NCI-H187 (cell line): ENCODE data around the gene TMEM145.
"Not testable (repeated sequence)": the region's sequence is repeated elsewhere in the genome, so short reads cannot be mapped to it uniquely, and the experiment has no call there.

Source experiments
- DNase-seq, 2 experiments: peaks; one replicate each; lab custom pipeline; 2025; lab: John Stamatoyannopoulos, UW

Gene TMEM145

DNA sequence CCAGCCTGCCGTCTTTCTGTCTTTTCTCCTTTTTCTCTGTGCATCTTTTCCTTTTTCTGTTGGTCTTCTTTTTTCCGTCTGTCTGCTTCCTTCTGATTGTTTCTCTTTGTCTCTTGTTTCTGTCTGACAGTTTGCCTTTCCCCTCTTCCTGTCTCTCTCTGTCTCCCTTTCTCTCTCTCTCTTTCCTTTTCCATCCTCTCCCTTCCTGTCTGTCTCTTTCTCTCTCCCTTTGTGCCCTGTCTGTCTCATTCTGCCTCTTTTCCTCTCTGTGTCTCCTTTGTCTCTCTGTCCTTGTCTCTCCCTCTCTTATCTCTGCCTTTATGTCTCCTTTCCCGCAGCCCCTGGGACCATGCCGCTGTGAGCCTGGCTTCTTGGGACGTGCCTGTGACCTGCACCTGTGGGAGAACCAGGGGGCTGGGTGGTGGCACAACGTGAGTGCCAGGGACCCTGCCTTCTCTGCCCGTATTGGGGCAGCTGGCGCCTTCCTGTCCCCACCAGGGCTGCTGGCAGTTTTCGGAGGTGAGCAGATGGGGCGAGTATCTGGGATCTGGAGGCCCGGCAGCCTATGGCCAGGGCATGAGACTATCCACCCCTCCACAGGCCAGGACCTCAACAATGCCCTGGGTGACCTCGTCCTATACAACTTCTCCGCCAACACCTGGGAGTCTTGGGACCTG lies 21.7 kb downstream of the TMEM145 start:
- no peak for DNase-seq

DNA sequence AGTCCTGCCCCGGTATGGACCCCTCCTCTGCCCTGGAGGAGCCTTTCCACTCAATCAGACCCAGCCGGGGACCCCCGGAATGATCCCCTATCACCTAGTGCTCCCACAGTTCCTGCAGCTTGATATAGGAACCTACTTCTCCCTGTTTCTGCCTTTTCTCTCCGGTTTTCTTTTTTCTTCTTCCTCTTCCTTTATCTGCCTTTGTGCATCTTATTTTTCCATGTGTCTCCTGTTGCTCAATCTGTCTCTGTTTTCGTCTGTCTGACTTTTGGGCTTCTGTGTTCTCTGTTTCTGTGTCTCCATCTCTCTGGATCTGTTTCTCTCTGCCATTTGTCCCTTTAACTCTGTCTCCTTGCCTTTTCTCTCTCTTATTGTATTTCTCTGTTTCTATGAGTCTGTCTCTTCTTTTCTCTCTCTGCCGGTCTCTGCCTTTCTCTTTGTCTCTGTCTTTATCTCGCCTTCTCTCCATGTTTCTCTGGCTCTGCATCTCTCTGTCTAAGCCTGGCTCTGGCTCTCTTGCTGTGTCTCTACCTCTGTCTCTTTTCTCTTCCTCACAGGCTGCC lies 22.3 kb downstream of the TMEM145 start:
- no peak for DNase-seq

DNA sequence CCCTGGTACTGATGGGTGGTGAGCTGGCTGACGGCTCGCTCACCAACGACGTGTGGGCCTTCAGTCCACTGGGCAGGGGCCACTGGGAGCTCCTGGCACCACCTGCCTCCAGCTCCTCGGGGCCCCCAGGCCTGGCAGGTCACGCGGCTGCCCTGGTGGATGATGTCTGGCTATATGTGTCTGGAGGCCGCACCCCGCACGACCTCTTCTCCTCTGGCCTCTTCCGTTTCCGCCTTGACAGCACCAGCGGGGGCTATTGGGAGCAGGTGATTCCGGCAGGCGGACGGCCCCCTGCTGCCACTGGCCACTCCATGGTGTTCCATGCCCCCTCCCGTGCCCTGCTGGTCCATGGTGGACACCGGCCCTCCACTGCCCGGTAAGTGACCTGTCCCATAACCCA lies 22.9 kb downstream of the TMEM145 start:
- DNase-seq, result no peak

DNA sequence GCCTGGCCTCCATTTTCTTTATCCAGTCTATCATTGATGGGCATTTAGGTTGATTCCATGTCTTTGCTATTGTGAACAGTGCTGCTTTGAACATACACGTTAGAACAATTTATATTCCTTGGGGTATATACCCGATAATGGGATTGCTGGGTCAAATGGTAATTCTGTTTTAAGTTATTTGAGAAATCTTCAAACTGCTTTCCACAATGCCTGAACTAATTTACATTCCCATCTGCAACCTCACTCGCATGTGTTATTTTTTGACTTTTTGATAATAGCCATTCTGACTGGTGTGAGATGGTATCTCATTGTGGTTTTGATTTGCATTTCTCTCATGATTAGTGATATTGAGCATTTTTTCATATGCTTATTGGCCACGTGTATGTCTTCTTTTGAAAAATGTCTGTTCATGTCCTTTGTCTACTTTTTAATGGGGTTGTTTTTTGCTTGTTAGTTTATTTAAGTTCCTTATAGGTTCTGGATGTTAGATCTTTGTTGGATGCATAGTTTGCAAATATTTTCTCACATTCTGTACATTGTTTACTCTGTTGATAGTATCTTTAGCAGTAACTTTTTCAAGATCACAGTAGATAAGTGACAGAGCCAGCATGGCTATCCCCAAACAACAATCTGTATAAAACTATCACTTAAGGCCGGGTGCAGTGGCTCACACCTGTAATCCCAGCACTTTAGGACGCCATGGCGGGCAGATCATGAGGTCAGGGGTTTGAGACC lies 26.2 kb downstream of the TMEM145 start:
- not testable (repeated sequence) for DNase-seq

DNA sequence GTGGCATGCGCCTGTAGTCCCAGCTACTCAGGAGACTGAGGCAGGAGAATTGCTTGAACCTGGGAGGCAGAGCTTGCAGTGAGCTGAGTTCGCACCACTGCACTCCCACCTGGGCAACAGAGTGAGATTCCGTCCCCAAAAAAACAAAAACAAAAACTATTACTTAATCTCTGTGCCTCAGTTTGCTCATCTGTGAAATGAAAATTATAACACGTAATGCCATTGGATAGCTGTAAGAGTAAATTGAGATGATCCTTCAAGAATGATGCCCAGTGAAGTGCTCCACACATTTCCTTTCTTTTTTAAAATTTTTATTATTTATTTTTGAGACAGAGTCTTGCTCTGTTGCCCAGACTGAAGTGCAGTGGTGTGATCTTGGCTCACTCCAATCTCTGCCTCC lies 26.8 kb downstream of the TMEM145 start:
- DNase-seq, result not testable (repeated sequence)

DNA sequence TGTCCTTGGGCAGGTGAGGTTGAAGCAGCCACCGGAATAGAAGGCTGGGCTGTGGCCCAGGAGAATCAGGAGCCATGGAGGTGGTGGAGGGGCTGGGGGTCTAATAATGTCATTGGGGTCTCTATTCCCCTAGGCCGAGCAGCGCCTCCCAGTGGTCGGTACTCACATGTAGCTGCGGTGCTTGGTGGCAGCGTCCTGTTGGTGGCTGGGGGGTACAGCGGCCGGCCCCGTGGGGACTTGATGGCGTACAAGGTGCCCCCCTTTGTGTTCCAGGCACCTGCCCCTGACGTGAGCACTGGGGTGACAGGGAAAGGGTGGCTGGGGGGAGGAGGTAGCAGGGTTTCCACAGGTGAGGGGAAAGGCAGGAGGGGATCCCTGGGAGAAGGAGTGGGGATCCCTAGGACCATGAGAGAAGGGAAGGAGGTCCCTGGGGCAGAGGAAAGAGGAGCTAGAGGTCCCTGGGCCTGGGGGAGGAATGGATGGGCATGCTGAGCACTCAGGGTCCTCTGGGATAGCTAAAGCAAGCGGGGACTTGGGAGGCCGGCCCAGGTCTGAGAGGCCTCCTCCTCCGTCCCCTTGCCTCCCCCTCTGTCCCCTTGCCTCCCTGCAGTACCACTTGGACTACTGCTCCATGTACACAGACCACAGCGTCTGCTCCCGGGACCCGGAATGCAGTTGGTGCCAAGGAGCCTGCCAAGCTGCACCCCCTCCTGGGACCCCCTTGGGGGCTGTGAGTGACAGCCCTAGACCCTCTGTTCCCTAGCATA lies 30.4 kb downstream of the TMEM145 start:
- DNase-seq, result no peak

DNA sequence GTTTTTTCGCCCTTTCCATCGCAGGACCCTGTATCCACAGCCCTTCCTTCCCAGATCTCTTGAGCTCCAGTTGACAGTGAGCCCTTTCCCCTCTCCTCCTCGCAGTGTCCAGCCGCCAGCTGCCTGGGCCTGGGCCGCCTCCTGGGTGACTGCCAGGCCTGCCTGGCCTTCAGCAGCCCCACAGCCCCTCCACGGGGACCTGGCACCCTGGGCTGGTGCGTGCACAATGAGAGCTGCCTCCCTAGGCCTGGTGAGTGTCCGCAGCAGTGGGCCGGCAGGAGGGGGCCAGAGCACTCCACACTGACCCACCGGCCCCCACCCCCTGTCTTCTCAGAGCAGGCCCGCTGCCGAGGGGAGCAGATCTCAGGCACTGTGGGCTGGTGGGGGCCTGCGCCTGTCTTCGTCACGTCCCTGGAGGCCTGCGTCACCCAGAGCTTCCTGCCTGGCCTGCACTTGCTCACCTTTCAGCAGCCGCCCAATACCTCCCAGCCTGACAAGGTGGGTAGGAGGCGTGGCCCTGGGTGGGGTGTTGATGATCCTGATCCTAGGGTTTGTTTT lies 31.3 kb downstream of the TMEM145 start:
- DNase-seq, result no peak

DNA sequence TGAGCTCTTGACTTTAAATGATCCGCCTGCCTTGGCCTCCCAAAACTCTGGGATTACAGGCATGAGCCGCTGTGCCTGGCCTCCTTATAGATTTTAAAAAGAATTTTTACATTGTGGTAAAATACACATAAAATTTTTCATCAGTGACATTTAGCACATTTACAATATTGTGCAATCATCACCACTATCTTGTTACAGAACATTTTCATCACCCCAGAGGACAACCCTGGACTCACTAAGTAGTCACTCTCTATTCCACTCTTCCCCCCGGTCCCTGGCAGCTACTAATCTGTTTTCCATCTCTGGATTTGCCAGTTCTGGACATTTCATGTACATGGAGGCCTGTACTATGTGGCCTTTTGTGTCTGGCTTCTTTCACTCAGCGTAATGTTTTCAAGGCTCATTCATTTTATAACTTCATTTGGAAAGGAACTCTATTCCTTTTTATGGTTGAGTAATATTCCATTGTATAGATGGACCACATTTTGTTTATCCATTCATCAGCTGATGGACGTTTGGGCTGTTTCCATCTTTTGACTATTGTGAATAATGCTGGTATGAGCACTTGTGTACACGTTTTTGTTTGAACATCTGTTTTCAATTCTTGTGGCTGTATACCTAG lies 32.2 kb downstream of the TMEM145 start:
- no peak for DNase-seq

DNA sequence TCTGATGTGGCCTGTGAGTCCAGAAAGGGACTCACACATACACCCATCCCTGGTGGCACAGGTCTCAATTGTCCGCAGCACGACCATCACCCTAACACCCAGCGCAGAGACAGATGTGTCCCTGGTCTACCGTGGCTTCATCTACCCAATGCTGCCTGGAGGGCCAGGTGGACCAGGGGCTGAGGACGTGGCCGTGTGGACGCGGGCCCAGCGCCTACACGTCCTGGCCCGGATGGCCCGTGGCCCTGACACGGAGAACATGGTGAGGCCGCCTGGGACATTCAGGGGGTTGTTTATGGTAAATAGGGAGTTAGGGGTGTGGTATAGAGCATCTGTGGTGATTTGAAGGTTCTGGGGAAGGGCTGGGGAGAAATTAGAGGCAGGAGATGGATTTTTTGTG lies 35.1 kb downstream of the TMEM145 start:
- DNase-seq, result no peak

DNA sequence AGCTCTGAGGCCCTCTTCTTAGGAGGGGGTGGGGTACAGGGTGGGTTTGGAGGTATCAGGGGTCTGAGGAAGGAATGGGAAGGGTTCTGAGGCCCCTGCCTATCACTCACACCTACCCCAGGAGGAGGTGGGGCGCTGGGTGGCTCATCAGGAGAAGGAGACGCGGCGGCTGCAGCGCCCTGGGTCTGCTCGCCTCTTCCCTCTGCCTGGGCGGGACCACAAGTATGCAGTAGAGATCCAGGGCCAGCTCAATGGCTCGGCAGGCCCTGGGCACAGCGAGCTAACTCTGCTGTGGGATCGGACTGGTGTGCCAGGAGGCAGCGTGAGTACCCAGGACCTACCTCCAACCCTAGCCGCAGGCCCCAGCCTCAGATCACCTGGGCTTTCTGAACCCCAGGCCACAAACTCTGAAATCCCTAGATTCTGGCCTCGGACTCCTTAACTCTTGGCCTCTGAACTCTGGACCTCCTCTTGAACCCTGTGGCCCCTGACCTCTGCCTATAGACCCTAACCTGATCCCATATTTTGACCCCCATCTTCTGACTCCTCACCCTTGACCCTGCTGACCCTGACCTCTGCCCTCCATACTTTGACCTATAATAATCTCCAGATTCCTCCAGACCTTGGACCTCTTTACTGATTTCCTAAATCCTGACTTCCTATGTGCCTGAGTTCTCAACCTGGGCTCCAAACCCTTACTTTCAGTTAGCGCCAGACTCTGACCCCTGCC lies 36.4 kb downstream of the TMEM145 start:
- no peak for DNase-seq

DNA sequence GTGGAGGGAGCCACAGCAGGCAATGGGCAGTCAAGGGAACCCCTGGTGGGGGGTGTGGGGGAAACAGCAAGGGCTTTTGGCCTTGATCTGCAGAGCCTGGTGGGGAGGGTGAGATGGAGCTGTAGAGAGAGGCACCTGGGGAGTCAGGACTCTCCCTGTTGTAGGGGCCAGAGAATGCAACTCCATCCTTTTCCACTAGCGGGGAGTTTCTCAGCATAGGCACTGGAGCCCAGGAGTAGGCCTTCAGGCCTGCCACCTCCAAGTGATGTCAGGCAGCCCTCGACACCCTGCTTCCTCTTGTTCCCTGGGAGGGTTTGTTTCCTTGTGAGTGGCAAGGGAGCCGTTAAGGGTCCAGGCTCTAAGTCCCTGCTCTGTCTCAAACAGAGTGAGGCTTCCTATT lies 37.3 kb downstream of the TMEM145 start:
- DNase-seq, result no peak

DNA sequence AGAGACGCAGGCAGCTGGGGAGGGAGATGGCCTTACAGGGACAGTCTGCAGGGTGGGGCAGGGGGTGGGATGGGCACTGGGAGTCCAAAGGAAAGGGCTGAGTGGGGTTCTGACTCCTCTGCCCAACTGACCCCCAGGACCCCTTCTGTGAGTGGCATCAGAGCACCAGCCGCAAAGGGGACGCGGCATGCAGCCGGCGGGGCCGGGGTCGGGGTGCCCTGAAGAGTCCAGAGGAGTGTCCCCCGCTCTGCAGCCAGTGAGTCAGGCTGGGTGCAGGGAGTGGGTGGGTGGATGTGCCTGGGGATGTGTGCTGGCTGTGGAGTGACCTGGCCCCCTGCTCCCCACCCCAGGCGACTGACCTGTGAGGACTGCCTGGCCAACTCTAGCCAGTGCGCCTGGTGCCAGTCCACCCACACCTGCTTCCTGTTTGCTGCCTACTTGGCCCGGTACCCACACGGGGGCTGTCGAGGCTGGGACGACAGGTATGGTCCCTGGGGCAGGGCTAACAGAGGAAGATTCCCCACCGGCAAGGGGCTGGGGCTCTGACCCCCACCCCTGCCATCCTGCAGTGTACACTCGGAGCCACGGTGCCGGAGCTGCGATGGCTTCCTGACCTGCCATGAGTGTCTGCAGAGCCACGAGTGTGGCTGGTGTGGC lies 38.1 kb downstream of the TMEM145 start:
- no peak for DNase-seq

DNA sequence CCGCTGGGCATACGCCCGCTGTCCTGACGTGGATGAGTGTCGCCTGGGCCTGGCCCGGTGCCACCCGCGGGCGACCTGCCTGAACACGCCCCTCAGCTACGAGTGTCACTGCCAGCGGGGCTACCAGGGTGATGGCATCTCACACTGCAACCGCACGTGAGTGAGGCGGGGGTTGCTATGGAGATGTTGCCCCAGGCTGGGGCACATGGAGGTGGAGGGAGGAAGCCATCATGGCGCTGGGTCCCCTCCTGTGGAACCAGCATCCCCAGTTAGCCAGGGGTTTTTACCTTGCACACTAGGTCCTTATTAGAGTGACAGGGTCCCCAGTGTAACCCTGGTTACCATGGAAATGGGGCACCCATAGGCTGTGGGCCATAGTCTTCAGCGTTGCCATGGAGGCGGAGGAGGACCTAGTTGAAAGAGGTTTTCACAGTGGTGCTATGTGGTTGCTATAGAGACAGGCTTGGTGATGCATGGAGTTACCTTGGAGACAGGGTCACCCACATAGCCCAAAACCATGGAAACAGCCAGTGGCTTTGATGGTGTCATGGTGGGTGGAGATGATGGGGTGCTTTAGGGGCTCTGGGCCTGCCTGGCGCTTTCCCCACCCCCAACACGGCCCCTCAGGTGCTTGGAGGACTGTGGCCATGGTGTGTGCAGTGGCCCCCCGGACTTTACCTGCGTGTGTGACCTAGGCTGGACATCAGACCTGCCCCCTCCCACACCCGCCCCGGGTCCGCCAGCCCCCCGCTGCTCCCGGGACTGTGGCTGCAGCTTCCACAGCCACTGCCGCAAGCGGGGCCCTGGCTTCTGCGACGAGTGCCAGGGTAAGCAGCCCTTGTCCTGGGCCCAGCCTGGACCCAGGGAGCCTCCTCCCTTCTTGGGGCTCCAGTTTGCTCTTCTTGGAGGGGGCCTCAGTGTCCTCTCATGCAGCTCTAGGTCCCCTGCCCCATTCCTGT lies 39.5 kb downstream of the TMEM145 start:
- DNase-seq, result no peak

DNA sequence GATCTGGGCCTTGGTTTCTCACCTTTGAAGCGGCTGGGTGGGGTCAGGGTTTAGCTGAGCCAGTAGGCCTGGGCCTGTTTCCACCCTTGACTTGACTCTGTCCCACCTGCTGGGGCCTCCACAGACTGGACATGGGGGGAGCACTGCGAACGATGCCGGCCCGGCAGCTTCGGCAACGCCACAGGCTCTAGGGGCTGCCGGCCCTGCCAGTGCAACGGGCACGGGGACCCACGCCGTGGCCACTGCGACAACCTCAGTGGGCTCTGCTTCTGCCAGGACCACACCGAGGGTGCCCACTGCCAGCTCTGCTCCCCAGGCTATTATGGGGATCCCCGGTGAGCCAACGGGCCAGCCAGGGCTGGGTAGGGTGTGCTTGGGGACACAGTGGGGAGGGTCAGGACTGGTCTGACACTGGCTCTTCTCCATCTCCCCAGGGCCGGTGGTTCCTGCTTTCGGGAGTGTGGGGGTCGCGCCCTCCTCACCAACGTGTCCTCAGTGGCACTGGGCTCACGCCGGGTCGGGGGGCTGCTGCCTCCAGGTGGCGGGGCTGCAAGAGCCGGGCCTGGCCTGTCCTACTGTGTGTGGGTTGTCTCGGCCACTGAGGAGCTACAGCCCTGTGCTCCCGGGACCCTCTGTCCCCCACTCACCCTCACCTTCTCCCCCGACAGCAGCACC lies 40.4 kb downstream of the TMEM145 start:
- no peak for DNase-seq

DNA sequence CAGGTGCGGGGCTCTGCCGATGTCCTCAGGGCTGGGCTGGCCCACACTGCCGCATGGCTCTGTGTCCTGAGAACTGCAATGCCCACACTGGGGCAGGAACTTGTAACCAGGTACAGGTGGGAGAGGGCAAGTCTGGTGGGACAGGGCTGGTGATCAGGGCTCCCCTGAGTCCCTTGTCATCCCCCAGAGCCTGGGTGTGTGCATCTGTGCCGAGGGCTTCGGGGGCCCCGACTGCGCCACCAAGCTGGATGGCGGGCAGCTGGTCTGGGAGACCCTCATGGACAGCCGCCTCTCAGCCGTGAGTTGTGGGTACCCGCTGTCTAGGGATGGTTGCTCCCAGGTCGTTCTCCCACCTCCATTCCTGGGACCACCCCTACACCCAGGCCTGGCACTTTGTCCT lies 42.8 kb downstream of the TMEM145 start:
- DNase-seq, result no peak

DNA sequence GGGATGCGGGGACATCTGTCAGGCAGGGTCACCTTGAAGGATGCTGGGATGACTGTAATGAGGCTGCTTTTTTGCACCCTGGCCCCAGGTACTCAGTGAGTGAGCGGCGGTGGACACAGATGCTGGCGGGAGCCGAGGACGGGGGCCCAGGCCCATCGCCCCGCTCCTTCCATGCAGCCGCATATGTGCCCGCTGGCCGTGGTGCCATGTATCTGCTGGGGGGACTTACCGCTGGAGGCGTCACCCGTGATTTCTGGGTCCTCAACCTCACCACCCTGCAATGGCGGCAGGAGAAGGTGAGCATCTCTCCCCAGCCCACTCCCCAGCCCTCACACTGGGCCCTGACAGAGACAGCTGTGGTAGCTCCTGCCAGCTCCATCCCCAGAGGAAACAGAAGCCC lies 43.6 kb downstream of the TMEM145 start:
- no peak for DNase-seq

DNA sequence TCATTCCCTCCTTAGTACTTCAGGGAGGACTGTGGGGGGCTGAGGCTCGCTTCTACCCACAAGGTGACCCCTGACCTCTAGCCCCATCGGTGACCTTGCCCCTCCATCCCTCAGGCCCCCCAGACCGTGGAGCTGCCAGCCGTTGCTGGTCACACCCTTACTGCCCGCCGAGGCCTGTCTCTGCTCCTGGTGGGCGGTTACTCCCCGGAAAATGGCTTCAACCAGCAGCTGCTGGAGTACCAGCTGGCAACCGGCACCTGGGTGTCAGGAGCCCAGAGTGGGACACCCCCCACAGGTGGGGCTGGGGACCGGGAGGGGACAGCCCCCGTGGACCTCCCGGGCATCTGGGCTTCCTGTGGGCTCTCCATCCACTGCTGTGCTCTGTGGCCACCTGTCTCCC lies 44.2 kb downstream of the TMEM145 start:
- DNase-seq, result no peak

DNA sequence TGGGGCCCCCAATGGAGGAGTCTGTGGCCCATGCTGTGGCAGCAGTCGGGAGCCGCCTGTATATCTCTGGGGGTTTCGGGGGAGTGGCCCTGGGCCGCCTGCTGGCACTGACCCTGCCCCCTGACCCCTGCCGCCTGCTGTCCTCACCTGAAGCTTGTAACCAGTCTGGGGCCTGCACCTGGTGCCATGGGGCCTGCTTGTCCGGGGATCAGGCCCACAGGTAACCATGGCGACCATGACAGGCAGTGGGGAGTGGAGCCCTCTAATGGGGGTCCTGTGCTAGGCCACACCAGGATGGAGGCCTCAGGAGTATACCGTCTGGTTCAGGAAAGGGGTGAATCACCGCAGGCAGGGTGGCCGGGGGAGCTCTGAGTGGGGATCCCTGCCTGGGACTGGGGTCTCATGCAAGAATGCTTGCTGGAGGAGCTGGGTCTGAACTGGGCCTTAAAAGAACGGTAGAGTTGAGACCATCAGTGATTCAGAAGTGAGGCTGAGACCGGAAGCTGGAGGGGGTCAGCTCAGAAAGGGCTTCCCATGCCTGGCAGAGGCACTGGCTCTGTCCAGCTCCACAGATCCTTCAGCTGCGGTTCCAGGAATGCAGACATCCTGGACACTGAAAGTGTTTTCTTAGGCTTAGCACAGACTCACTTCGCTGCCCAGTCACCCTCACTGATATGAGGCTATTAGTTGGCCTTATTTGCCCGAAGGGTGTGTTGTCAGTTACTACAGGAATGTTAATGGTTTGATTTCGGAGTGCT lies 47.9 kb downstream of the TMEM145 start:
- no peak for DNase-seq
